Bronchial smooth muscle cell (primary cell): ENCODE measurements around the gene PMS1. TPM values are rescaled to one million over a fixed set of nuclear protein-coding genes. Genes with fewer than 3 reads are reported as not detected.

Source experiments
- total RNA-seq: library from RNA; depleted of rRNA; stranded (reverse); fragments of >200 nt; gene quantifications from 2 replicates; pipeline ENCODE4 v1.2.1, GENCODE V29; 2014

PMS1 gene
- total RNA-seq: 20.8 and 21.3 TPM in 2 replicates

GRCh38 chr2:189783927-189784867, at the start of gene PMS1, which contains the start of gene ORMDL1:
Gene PMS1 (plus strand): TSS chr2:189784450. CDS start chr2:189791810, 7,360 bp downstream.
Gene ORMDL1 (minus strand): TSS chr2:189784339. CDS start chr2:189782595, 1,744 bp downstream.

GRCh38 chr2:189762551-189763298, 21.5 kb upstream of the PMS1 start, which contains the start of gene OSGEPL1:
Gene OSGEPL1 (minus strand): TSS chr2:189762792. CDS start chr2:189761640, 1,152 bp downstream.

Other genes with a start within 250 kb of the PMS1 start
- gene SLC40A1, start 203.7 kb upstream of the PMS1 start, total RNA-seq: 47.0 and 76.7 TPM in 2 replicates
- gene ASNSD1, start 123.0 kb upstream of the PMS1 start, total RNA-seq: 47.9 and 51.1 TPM in 2 replicates
- gene ANKAR, start 109.8 kb upstream of the PMS1 start, total RNA-seq: 9.2 and 9.5 TPM in 2 replicates
- 3.9 and 8.0 TPM in 2 replicates for gene OSGEPL1, start 21.7 kb upstream of the PMS1 start, total RNA-seq
- 32.3 and 34.0 TPM in 2 replicates for gene ORMDL1, start 111 bp upstream of the PMS1 start, total RNA-seq